A673 (cell line): ENCODE measurements around the gene UTP4.
"Not testable (repeated sequence)": the region's sequence is repeated elsewhere in the genome, so short reads cannot be mapped to it uniquely, and the experiment has no call there.

Experiments used
- CTCF ChIP-seq: fragments of 300-800, 200-600 bp; sonication (generic); conservative IDR thresholded peaks from 2 replicates; pipeline ENCODE4 v1.5.1; 2017; ENCODE audit warnings: low read depth, mild to moderate bottlenecking, antibody characterized with exemption, low read length, moderate library complexity, mixed read lengths
- EZH2 ChIP-seq: fragments of 200-600 bp; sonication (generic); IDR thresholded peaks from 2 replicates; pipeline ENCODE4 v1.6.1; 2017; ENCODE audit warnings: borderline replicate concordance, low read depth, mild to moderate bottlenecking, mixed read lengths, antibody characterized with exemption, low read length; ENCODE audit not compliant: poor library complexity, severe bottlenecking

- not testable (repeated sequence) for TF ChIP-seq CTCF, EZH2
Observed at GRCh38 chr16:69124961-69125360, 7.5 kb upstream of the UTP4 start.
